Astrocyte of the cerebellum (primary cell): ENCODE data around the gene NPIPB8.
"Not testable (repeated sequence)": the region's sequence is repeated elsewhere in the genome, so short reads cannot be mapped to it uniquely, and the experiment has no call there.

ENCODE experiments used
- DNase-seq: peaks from one replicate; pipeline ENCODE4 v3.0.0-alpha.2; 2011; ENCODE audit warnings: low read depth
- H3K4me3 ChIP-seq: 2 replicates; pipeline ENCODE4 v1.5.1; 2011; ENCODE audit warnings: mild to moderate bottlenecking, low read depth, low read length, moderate library complexity
- in situ Hi-C: cut with HindIII; loops from 2 replicates; pipeline ENCODE4 v1.10.0; 2017; ENCODE audit warnings: low sequenced_read_pairs
- TF ChIP-seq, protein P1 (sequence below): IDR thresholded peaks from 2 replicates; pipeline ENCODE4 v1.5.1; 2012; ENCODE audit warnings: low read length, low read depth, moderate library complexity, mild to moderate bottlenecking; ENCODE audit errors: missing control alignments

The NPIPB8 gene

GRCh38 chr16:28637765-28638164 is at the start of gene NPIPB8:
NPIPB8 (plus strand) TSS chr16:28638065; CDS start chr16:28638361, 296 bp downstream.
- DNase-seq, in situ Hi-C loops, H3K4me3 ChIP-seq: not testable (repeated sequence)

GRCh38 chr16:28589069-28589468 is 48.8 kb upstream of the NPIPB8 start:
- DNase-seq: no peak
- TF ChIP-seq, protein P1, sequence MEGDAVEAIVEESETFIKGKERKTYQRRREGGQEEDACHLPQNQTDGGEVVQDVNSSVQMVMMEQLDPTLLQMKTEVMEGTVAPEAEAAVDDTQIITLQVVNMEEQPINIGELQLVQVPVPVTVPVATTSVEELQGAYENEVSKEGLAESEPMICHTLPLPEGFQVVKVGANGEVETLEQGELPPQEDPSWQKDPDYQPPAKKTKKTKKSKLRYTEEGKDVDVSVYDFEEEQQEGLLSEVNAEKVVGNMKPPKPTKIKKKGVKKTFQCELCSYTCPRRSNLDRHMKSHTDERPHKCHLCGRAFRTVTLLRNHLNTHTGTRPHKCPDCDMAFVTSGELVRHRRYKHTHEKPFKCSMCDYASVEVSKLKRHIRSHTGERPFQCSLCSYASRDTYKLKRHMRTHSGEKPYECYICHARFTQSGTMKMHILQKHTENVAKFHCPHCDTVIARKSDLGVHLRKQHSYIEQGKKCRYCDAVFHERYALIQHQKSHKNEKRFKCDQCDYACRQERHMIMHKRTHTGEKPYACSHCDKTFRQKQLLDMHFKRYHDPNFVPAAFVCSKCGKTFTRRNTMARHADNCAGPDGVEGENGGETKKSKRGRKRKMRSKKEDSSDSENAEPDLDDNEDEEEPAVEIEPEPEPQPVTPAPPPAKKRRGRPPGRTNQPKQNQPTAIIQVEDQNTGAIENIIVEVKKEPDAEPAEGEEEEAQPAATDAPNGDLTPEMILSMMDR: no peak
- in situ Hi-C loops: no loop called here
- H3K4me3 ChIP-seq: no peak overlapping the region

DNA sequence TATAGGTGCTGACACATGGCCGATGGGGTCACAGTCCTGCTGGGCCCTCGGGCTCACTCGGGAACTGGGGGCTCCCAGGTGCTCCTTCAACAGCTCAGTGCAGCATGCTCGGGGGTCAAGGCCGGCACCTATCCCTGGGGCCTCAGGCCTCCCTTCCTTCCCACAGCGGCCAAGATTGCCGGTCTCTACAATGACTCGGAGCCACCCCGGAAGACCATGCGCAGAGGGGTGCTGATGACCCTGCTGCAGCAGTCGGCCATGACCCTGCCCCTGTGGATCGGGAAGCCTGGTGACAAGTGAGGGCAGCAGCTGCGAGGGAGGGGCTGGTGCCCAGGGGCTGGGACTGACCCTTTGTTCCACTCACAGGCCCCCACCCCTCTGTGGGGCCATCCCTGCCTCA is 47.9 kb upstream of the NPIPB8 start:
- in situ Hi-C loops: no loop called here
- TF ChIP-seq, protein P1: no peak
- no peak for DNase-seq
- H3K4me3 ChIP-seq: no peak overlapping the region

DNA sequence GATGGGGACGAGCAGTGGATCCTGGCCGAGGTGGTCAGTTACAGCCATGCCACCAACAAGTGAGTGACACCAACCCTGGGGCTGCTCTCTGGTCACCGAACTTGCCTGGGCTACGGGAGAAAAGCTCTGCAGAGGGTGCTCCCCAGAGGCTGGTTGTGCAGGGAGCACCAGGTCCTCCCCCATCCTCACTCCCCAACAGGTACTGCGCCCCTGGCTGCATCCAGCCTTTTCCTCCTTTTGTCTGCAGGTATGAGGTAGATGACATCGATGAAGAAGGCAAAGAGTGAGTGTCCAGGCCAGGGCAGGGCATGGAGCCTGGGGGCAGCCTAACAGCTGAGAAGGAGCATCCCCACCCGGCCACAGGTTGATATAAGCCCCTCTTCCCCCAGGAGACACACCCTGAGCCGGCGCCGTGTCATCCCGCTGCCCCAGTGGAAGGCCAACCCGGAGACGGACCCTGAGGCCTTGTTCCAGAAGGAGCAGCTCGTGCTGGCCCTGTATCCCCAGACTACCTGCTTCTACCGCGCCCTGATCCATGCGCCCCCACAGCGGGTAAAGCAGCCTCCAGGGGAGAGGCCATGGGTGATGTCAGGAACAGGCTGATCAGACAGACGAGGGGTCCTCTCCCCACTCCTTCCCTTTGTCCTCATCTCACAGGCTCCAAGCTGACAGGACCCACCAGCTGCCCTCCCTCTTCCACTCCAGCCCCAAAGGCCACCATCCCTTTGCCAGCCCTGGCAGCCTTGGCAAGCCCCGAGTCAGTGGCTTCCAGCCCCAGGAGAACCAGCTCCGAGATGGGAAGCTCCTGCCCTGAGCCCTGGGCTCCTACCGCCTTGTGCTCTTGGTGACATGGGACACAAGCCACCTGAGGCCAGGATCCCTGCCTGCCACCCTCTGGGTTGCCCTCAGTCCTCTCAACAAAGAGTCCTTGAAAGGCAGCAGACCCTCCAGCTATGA is 47.2 kb upstream of the NPIPB8 start:
- in situ Hi-C loops: no loop called here
- TF ChIP-seq, protein P1: no peak
- no peak overlapping the region for H3K4me3 ChIP-seq
- no peak for DNase-seq

DNA sequence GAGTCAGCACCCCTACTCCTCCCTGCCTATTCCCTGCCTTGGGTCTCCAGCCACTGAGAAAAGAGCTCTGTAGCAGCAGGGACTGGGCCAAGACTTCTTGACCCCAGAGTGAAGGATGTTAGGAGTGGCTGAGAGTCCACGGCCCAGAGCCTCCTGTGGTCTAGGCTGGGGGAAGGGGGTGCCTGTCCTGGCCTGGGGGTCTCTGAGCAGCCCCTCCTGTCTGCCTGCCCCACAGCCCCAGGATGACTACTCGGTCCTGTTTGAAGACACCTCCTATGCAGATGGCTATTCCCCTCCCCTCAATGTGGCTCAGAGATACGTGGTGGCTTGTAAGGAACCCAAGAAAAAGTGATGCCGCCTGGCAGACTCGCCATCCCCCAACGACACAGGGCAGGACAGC is 46.5 kb upstream of the NPIPB8 start:
- H3K4me3 ChIP-seq: no peak overlapping the region
- in situ Hi-C loops: no loop called here
- TF ChIP-seq, protein P1: no peak
- no peak for DNase-seq

- TF ChIP-seq, protein P1: no peak
- no peak for DNase-seq
- in situ Hi-C loops: no loop called here
Measured at GRCh38 chr16:28592511-28592910, 45.4 kb upstream of the NPIPB8 start.

GRCh38 chr16:28592979-28593553 is 44.8 kb upstream of the NPIPB8 start:
- TF ChIP-seq, protein P1: no peak
- DNase-seq: no peak
- in situ Hi-C loops: no loop called here
- H3K4me3 ChIP-seq: no peak overlapping the region

More at GRCh38 chr16:28592511-28592910, 45.4 kb upstream of the NPIPB8 start:
- H3K4me3 ChIP-seq: no peak overlapping the region

DNA sequence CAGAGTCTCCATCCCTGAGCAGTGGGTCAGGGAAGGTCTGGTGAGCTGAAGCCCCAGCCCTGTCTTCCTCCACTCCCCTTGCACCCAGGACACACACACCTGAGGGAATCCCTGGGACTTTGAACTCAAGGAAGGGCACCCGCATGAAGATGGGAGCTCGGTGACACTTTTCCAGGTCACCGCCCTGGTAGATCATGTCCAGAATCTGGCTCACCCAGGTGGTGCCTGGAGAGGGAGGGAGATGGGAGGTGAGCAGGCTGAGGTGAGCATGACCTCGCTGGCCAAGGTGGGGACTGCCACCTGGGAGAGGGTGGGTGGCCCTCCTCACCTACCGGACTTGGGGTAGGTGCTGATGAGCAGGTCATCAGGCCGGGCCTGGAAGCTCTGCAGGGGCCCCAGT is 42.4 kb upstream of the NPIPB8 start:
- H3K4me3 ChIP-seq, DNase-seq, in situ Hi-C loops: not testable (repeated sequence)
